ENCODE data around the gene ARHGAP4. TPM values are rescaled to one million over a fixed set of nuclear protein-coding genes. Genes with fewer than 3 reads are reported as not detected.

Gene ARHGAP4
- 18.2 TPM for polyA plus RNA-seq (2013, experiment 1 of 2)
- polyA plus RNA-seq (2013, experiment 2 of 2) = 8.8 TPM

- peak within 1 kb of the TSS; percentile 92 for H3K27ac ChIP-seq (ENCODE audit: low read depth, low read length, severe bottlenecking)
- 12 to 45% methylated on average over 10 to 30 of the region's 59 CpGs for WGBS, 2 experiments (ENCODE audit: insufficient coverage in 2 of 2)
- H3K4me3 ChIP-seq (ENCODE audit: extremely low read depth, insufficient read depth, low read length, poor library complexity, severe bottlenecking) = peak within 1 kb of the TSS; percentile 43
- peaks cover 3% of the 10 kb centered on the region for H3K36me3 ChIP-seq (ENCODE audit: control insufficient read depth, insufficient read depth, low read length)
- H3K4me1 ChIP-seq (ENCODE audit: control insufficient read depth, insufficient read depth, low read length, poor library complexity, severe bottlenecking) = peaks cover 14% of the 10 kb centered on the region
- no peaks in the 10 kb centered on the region for H3K9me3 ChIP-seq (ENCODE audit: control insufficient read depth, low read length)
These were observed at the start of gene ARHGAP4 for GRCh38 chrX:153925739-153926551. Gene ARHGAP4, minus strand, starts transcription at chrX:153926264. Its CDS starts 62 bp downstream, at chrX:153926202.

- Histone ChIP-seq H3K4me1 (ENCODE audit: control insufficient read depth, insufficient read depth, low read length, poor library complexity, severe bottlenecking) (no peaks in the 10 kb centered on the region), H3K9me3 (ENCODE audit: control insufficient read depth, low read length) (no peaks in the 10 kb centered on the region), H3K27ac (ENCODE audit: low read depth, low read length, severe bottlenecking) (no peak overlapping the region), H3K4me3 (ENCODE audit: extremely low read depth, insufficient read depth, low read length, poor library complexity, severe bottlenecking) (no peak overlapping the region), H3K36me3 (ENCODE audit: control insufficient read depth, insufficient read depth, low read length) (no peaks in the 10 kb centered on the region)
- WGBS, 2 experiments (ENCODE audit: insufficient coverage in 2 of 2) = 100% methylated on average over 1 of the region's 3 CpGs; no CpG with 5 or more reads in 1 of the 2 experiments
These were observed 48.7 kb upstream of the ARHGAP4 start for GRCh38 chrX:153974726-153975286.

GRCh38 chrX:153974003-153974725 is 48.1 kb upstream of the ARHGAP4 start:
- Histone ChIP-seq H3K27ac (ENCODE audit: low read depth, low read length, severe bottlenecking) (no peak overlapping the region), H3K36me3 (ENCODE audit: control insufficient read depth, insufficient read depth, low read length) (peaks cover 4% of the 10 kb centered on the region), H3K9me3 (ENCODE audit: control insufficient read depth, low read length) (no peaks in the 10 kb centered on the region), H3K4me3 (ENCODE audit: extremely low read depth, insufficient read depth, low read length, poor library complexity, severe bottlenecking) (no peak overlapping the region), H3K4me1 (ENCODE audit: control insufficient read depth, insufficient read depth, low read length, poor library complexity, severe bottlenecking) (peaks cover under 1% of the 10 kb centered on the region)
- WGBS, 2 experiments (ENCODE audit: insufficient coverage in 2 of 2) = 93 to 95% methylated on average over 5 to 10 of the region's 14 CpGs

GRCh38 chrX:153973127-153974002 is 47.3 kb upstream of the ARHGAP4 start:
- Histone ChIP-seq H3K9me3 (ENCODE audit: control insufficient read depth, low read length) (no peaks in the 10 kb centered on the region), H3K4me1 (ENCODE audit: control insufficient read depth, insufficient read depth, low read length, poor library complexity, severe bottlenecking) (peaks cover 8% of the 10 kb centered on the region), H3K36me3 (ENCODE audit: control insufficient read depth, insufficient read depth, low read length) (peaks cover 6% of the 10 kb centered on the region), H3K4me3 (ENCODE audit: extremely low read depth, insufficient read depth, low read length, poor library complexity, severe bottlenecking) (peak overlapping the region; percentile 44), H3K27ac (ENCODE audit: low read depth, low read length, severe bottlenecking) (peak overlapping the region; percentile 100)
- 78 to 100% methylated on average over 3 to 8 of the region's 20 CpGs for WGBS, 2 experiments (ENCODE audit: insufficient coverage in 2 of 2)

GRCh38 chrX:153972368-153973126 is 46.5 kb upstream of the ARHGAP4 start, which contains the start of gene TMEM187:
Gene TMEM187, plus strand, starts transcription at chrX:153972754. Its CDS starts 9,309 bp downstream, at chrX:153982063.
- WGBS, 2 experiments (ENCODE audit: insufficient coverage in 2 of 2) = 0% methylated on average over 49 of the region's 103 CpGs; no CpG with 5 or more reads in 1 of the 2 experiments
- H3K4me3 ChIP-seq (ENCODE audit: extremely low read depth, insufficient read depth, low read length, poor library complexity, severe bottlenecking) = peak within 1 kb of the TSS; percentile 62
- H3K36me3 ChIP-seq (ENCODE audit: control insufficient read depth, insufficient read depth, low read length) = peaks cover 12% of the 10 kb centered on the region
- peak within 1 kb of the TSS; percentile 100 for H3K27ac ChIP-seq (ENCODE audit: low read depth, low read length, severe bottlenecking)
- peaks cover 15% of the 10 kb centered on the region for H3K4me1 ChIP-seq (ENCODE audit: control insufficient read depth, insufficient read depth, low read length, poor library complexity, severe bottlenecking)
- H3K9me3 ChIP-seq (ENCODE audit: control insufficient read depth, low read length) = no peaks in the 10 kb centered on the region

GRCh38 chrX:153971450-153972367 is 45.6 kb upstream of the ARHGAP4 start, which contains the start of gene HCFC1:
Gene HCFC1, minus strand, starts transcription at chrX:153971818. Its CDS starts 978 bp downstream, at chrX:153970840.
- Histone ChIP-seq H3K4me1 (ENCODE audit: control insufficient read depth, insufficient read depth, low read length, poor library complexity, severe bottlenecking) (peaks cover 21% of the 10 kb centered on the region), H3K9me3 (ENCODE audit: control insufficient read depth, low read length) (no peaks in the 10 kb centered on the region), H3K36me3 (ENCODE audit: control insufficient read depth, insufficient read depth, low read length) (peaks cover 18% of the 10 kb centered on the region), H3K27ac (ENCODE audit: low read depth, low read length, severe bottlenecking) (peak within 1 kb of the TSS; percentile 100), H3K4me3 (ENCODE audit: extremely low read depth, insufficient read depth, low read length, poor library complexity, severe bottlenecking) (peak within 1 kb of the TSS; percentile 62)
- 0% methylated on average over 40 to 60 of the region's 96 CpGs for WGBS, 2 experiments (ENCODE audit: insufficient coverage in 2 of 2)

- peaks cover 25% of the 10 kb centered on the region for H3K4me1 ChIP-seq (ENCODE audit: control insufficient read depth, insufficient read depth, low read length, poor library complexity, severe bottlenecking)
- peak overlapping the region; percentile 62 for H3K4me3 ChIP-seq (ENCODE audit: extremely low read depth, insufficient read depth, low read length, poor library complexity, severe bottlenecking)
- H3K27ac ChIP-seq (ENCODE audit: low read depth, low read length, severe bottlenecking) = peak overlapping the region; percentile 100
- peaks cover 18% of the 10 kb centered on the region for H3K36me3 ChIP-seq (ENCODE audit: control insufficient read depth, insufficient read depth, low read length)
- no peaks in the 10 kb centered on the region for H3K9me3 ChIP-seq (ENCODE audit: control insufficient read depth, low read length)
- WGBS, 2 experiments (ENCODE audit: insufficient coverage in 2 of 2) = 0% methylated on average over 2 to 13 of the region's 34 CpGs
These were observed 45.0 kb upstream of the ARHGAP4 start for GRCh38 chrX:153971124-153971449.

GRCh38 chrX:153970357-153971123 is 44.5 kb upstream of the ARHGAP4 start:
- H3K27ac ChIP-seq (ENCODE audit: low read depth, low read length, severe bottlenecking) = peak overlapping the region; percentile 100

More at GRCh38 chrX:153970357-153971123, 44.5 kb upstream of the ARHGAP4 start:
- peaks cover 21% of the 10 kb centered on the region for H3K36me3 ChIP-seq (ENCODE audit: control insufficient read depth, insufficient read depth, low read length)
- H3K4me3 ChIP-seq (ENCODE audit: extremely low read depth, insufficient read depth, low read length, poor library complexity, severe bottlenecking) = peak overlapping the region; percentile 62
- WGBS, 2 experiments (ENCODE audit: insufficient coverage in 2 of 2) = 0% methylated on average over 10 to 21 of the region's 49 CpGs
- no peaks in the 10 kb centered on the region for H3K9me3 ChIP-seq (ENCODE audit: control insufficient read depth, low read length)
- H3K4me1 ChIP-seq (ENCODE audit: control insufficient read depth, insufficient read depth, low read length, poor library complexity, severe bottlenecking) = peaks cover 25% of the 10 kb centered on the region
